ENCODE results near the gene GFPT2.

DNA sequence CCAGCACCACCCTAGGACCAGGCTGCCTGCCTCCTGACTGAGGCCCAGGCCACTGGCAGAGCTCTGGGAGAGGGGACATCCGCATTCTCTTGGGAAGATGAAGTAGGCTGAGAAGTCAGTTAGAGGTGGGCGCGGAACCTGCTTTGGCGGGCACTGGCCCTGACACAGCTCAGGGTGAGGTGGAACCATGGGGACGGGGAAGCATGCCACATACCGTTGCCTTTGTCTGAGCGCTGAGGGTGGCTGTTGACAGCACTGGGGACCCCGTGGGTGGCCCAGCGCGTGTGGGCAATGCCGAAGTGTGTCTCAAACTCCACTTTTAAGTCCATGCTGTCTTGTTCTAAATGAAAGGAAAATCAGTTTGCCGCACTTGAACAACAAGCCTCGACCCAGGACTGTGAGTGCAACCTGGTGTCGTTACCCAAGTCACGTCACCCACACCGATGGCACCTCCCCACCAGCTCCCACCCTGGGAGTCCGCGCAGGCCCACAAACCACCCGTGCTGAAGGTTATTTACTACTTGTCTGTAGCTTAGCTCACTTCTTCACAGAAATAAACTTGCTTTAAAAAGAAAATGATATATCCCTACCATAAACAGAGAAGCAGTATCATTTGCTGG is 17.4 kb downstream of the GFPT2 start:
- TF ChIP-seq POLR2A (IDR thresholded peaks at IDR 0.05), result no peak
- TF ChIP-seq CTCF (IDR thresholded peaks at IDR 0.05), result no peak
